Stimulated activated naive B cell treated with anti-CD40 and anti-IgM and Interleukin-4, amounts not matched to agents 10 μg/mL and 1 μg/mL and 100 μg/mL, for 72 hours (primary cell): Measurements from ENCODE around the gene VWA3B.
"Not testable (repeated sequence)": the region's sequence is repeated elsewhere in the genome, so short reads cannot be mapped to it uniquely, and the experiment has no call there.

Experiments
- ATAC-seq, 2 donors: fragments of 150-1000 bp; cut with Tn5 transposase; replicated peaks; 2 replicates each; pipeline ENCODE4 v1.10.0; 2021; ENCODE audit warnings: moderate library complexity in 1 of 2
- DNase-seq: peaks from one replicate; pipeline ENCODE4 v3.0.0; 2021
- H3K27ac Mint-ChIP-seq: one replicate; pipeline ENCODE4 v1.8.0; 2022; ENCODE audit warnings: mild to moderate bottlenecking, mixed read lengths
- H3K27me3 Mint-ChIP-seq, 2 donors: one replicate each; pipeline ENCODE4 v1.8.0; 2022; ENCODE audit warnings: mixed read lengths in 2 of 2
- H3K36me3 Mint-ChIP-seq, 2 donors: one replicate each; pipeline ENCODE4 v1.8.0; 2022; ENCODE audit warnings: mixed read lengths in 2 of 2, mild to moderate bottlenecking in 1 of 2
- H3K4me1 Mint-ChIP-seq, 2 donors: one replicate each; pipeline ENCODE4 v1.8.0; 2022; ENCODE audit warnings: mixed read lengths in 2 of 2, mild to moderate bottlenecking in 1 of 2
- H3K4me3 Mint-ChIP-seq, 2 donors: one replicate each; pipeline ENCODE4 v1.8.0; 2022; ENCODE audit warnings: mild to moderate bottlenecking in 2 of 2, mixed read lengths in 2 of 2, moderate library complexity in 1 of 2
- H3K9me3 Mint-ChIP-seq, 2 donors: one replicate each; pipeline ENCODE4 v1.8.0; 2022; ENCODE audit warnings: mixed read lengths in 2 of 2, mild to moderate bottlenecking in 1 of 2

Gene VWA3B

GRCh38 chr2:98307131-98307696 is 220.2 kb downstream of the VWA3B start:
- not testable (repeated sequence) for H3K4me1 Mint-ChIP-seq, H3K9me3 Mint-ChIP-seq, H3K27ac Mint-ChIP-seq, DNase-seq, H3K36me3 Mint-ChIP-seq, ATAC-seq, H3K4me3 Mint-ChIP-seq
- H3K27me3 Mint-ChIP-seq, result peaks cover 56 to 63% of the 10 kb centered on the region in 2 donors

GRCh38 chr2:98308068-98308467 is 221.1 kb downstream of the VWA3B start:
- ATAC-seq (no peak), DNase-seq (no peak)
- H3K27ac Mint-ChIP-seq, result no peak overlapping the region
- no peaks in the 10 kb centered on the region for H3K9me3 Mint-ChIP-seq
- H3K4me3 Mint-ChIP-seq, result no peak overlapping the region
- H3K27me3 Mint-ChIP-seq, result peaks cover 51 to 63% of the 10 kb centered on the region in 2 donors
- no peaks in the 10 kb centered on the region for H3K4me1 Mint-ChIP-seq
- H3K36me3 Mint-ChIP-seq, result no peaks in the 10 kb centered on the region

DNA sequence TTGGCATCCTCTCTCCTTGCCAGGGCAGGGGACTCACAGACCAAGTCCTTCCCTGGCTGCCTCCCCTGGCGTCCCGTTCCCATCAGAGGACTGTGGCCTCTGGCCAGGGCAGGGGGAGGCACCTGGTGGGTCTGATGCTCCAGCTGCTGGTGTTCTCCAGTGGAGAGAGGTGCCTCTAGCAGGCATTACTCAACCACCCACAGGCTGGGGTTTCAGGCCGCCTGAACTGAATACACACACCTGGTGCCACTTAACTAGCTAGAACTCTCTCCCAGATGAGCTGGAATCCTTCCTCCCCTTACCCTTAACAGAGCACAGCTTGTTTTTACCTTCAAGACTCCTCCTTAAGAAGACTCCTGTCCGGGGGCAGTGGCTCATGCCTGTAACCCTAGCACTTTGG is 221.6 kb downstream of the VWA3B start:
- Mint-ChIP-seq H3K36me3 (no peaks in the 10 kb centered on the region), H3K4me3 (no peak overlapping the region), H3K27ac (no peak overlapping the region), H3K4me1 (no peaks in the 10 kb centered on the region), H3K27me3 (peaks cover 52 to 67% of the 10 kb centered on the region in 2 donors), H3K9me3 (no peaks in the 10 kb centered on the region)
- DNase-seq (no peak), ATAC-seq (no peak)

- no peaks in the 10 kb centered on the region for H3K9me3 Mint-ChIP-seq
- H3K27me3 Mint-ChIP-seq, result peaks cover 57 to 75% of the 10 kb centered on the region in 2 donors
Observed at GRCh38 chr2:98309580-98309979, 222.6 kb downstream of the VWA3B start.

GRCh38 chr2:98310010-98310409 is 223.0 kb downstream of the VWA3B start:
- DNase-seq (no peak), ATAC-seq (no peak)
- Mint-ChIP-seq H3K4me3 (no peak overlapping the region), H3K27ac (no peak overlapping the region), H3K4me1 (no peaks in the 10 kb centered on the region), H3K27me3 (peaks cover 53 to 70% of the 10 kb centered on the region in 2 donors), H3K9me3 (no peaks in the 10 kb centered on the region), H3K36me3 (no peaks in the 10 kb centered on the region)

More at GRCh38 chr2:98309580-98309979, 222.6 kb downstream of the VWA3B start:
- no peak overlapping the region for H3K27ac Mint-ChIP-seq
- no peaks in the 10 kb centered on the region for H3K4me1 Mint-ChIP-seq
- H3K36me3 Mint-ChIP-seq, result no peaks in the 10 kb centered on the region
- no peak overlapping the region for H3K4me3 Mint-ChIP-seq
- DNase-seq (no peak), ATAC-seq (no peak)

DNA sequence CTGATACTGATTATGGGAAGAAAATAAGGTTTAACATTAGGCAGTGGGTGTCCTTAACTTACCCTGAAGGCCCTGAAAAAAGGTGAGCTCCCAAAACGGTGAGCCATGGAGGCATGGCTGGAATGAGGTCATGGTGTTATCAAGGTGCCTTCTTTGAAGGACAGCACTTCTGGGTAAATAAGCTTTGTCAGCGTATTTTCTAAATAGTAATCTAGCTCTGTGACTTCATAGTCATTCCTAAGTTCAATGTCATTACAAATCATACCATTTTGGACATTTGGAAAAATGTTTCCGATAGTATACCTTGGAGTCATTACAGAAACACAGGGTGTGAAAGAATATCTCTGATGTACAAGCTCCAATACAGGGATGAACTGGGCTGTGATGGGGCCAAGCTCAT is 224.1 kb downstream of the VWA3B start:
- no peak for DNase-seq
- Mint-ChIP-seq H3K27ac (no peak overlapping the region), H3K9me3 (no peaks in the 10 kb centered on the region), H3K4me3 (no peak overlapping the region), H3K4me1 (no peaks in the 10 kb centered on the region), H3K36me3 (no peaks in the 10 kb centered on the region), H3K27me3 (peaks cover 43 to 69% of the 10 kb centered on the region in 2 donors)
- no peak for ATAC-seq

GRCh38 chr2:98311771-98312545 is 225.0 kb downstream of the VWA3B start:
- Mint-ChIP-seq H3K27me3 (peaks cover 43 to 77% of the 10 kb centered on the region in 2 donors), H3K36me3 (no peaks in the 10 kb centered on the region), H3K4me1 (no peaks in the 10 kb centered on the region), H3K27ac (no peak overlapping the region), H3K9me3 (no peaks in the 10 kb centered on the region), H3K4me3 (no peak overlapping the region)
- DNase-seq (no peak), ATAC-seq (no peak)

GRCh38 chr2:98313492-98314250 is 226.7 kb downstream of the VWA3B start:
- peaks cover 40 to 77% of the 10 kb centered on the region in 2 donors for H3K27me3 Mint-ChIP-seq
- H3K27ac Mint-ChIP-seq, result no peak overlapping the region
- H3K9me3 Mint-ChIP-seq, result peaks cover 3% of the 10 kb centered on the region in 2 donors
- H3K36me3 Mint-ChIP-seq, result no peaks in the 10 kb centered on the region
- H3K4me1 Mint-ChIP-seq, result no peaks in the 10 kb centered on the region
- DNase-seq (no peak), ATAC-seq (no peak)
- no peak overlapping the region for H3K4me3 Mint-ChIP-seq

DNA sequence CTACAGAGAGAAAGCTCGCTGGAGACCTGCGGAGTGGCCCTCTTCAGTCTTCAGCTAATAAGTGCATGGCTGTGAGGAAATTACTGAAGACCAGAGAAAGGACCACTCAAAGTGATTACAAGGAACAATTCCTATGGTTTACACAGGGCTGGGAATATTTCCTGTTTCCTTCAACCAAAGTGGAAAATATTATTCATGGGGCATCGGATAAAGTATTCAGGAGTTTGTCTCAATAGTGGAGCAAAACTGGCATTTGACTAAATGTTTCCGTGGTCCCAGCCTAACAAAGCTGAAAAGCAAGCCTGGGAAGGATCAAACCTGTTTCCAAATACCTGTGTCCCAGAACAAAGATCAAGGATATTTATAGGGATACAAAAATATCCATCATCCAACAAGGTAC is 227.3 kb downstream of the VWA3B start:
- Mint-ChIP-seq H3K9me3 (peaks cover 3% of the 10 kb centered on the region in 2 donors), H3K4me1 (no peaks in the 10 kb centered on the region), H3K4me3 (no peak overlapping the region), H3K27me3 (peaks cover 37 to 71% of the 10 kb centered on the region in 2 donors), H3K36me3 (no peaks in the 10 kb centered on the region), H3K27ac (no peak overlapping the region)
- DNase-seq (no peak), ATAC-seq (no peak)

DNA sequence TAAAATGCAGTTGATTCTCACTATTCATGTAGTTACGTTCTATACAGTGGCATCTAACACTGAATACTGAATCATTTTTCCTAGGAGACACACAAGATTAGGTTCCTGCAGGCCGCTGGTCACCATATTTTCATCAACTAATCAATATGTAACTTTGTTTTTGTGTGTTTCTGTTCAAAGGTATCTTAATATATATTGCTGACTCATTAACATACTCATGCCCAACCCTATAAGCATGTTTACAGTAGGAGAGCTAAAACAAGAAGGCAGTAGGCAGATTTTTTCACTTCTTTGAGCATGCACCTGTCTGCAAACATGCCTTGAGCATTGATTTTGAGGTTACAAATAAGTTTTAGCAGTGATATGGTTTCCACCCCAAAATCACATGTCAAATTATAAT is 229.0 kb downstream of the VWA3B start:
- Mint-ChIP-seq H3K27me3 (peaks cover 23 to 54% of the 10 kb centered on the region in 2 donors), H3K27ac (no peak overlapping the region), H3K4me1 (no peaks in the 10 kb centered on the region)

GRCh38 chr2:98317214-98317613 is 230.2 kb downstream of the VWA3B start:
- Mint-ChIP-seq H3K9me3 (peaks cover 18 to 21% of the 10 kb centered on the region in 2 donors), H3K4me3 (no peak overlapping the region), H3K27ac (no peak overlapping the region), H3K36me3 (peaks cover 12% of the 10 kb centered on the region in 2 donors), H3K27me3 (peaks cover 26 to 53% of the 10 kb centered on the region in 2 donors), H3K4me1 (no peaks in the 10 kb centered on the region)
- ATAC-seq, result no peak
- DNase-seq, result no peak

More for the DNA sequence above, 229.0 kb downstream of the VWA3B start:
- Mint-ChIP-seq H3K4me3 (no peak overlapping the region), H3K36me3 (peaks cover 7% of the 10 kb centered on the region in 2 donors), H3K9me3 (peaks cover 12 to 13% of the 10 kb centered on the region in 2 donors)
- no peak for DNase-seq
- ATAC-seq, result no peak

DNA sequence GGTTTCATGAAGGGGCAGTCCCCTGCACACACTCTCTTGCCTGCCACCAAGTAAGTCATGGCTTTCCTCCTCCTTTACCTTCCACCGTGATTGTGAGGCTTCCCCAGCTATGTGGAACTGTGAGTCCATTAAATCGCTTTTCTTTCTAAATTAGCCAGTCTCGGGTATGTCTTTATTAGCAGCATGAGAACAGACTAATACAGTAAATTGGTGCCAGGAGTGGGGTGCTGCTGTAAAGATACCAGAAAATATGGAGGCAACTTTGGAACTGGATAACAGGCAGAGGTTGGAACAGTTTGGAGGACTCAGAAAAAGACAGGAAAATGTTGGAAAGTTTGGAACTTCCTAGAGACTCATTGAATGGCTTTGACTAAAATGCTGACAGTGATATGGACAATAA is 233.2 kb downstream of the VWA3B start:
- not testable (repeated sequence) for H3K4me3 Mint-ChIP-seq, ATAC-seq, H3K27ac Mint-ChIP-seq, DNase-seq, H3K4me1 Mint-ChIP-seq
- H3K36me3 Mint-ChIP-seq, result peaks cover 12% of the 10 kb centered on the region in 2 donors
- peaks cover 20 to 50% of the 10 kb centered on the region in 2 donors for H3K27me3 Mint-ChIP-seq
- peaks cover 27 to 28% of the 10 kb centered on the region in 2 donors for H3K9me3 Mint-ChIP-seq

- no peak for ATAC-seq
Observed at GRCh38 chr2:98324181-98324580, 237.2 kb downstream of the VWA3B start.

GRCh38 chr2:98327776-98328175 is 240.8 kb downstream of the VWA3B start:
- no peak overlapping the region for H3K27ac Mint-ChIP-seq
- peaks cover 13 to 50% of the 10 kb centered on the region in 2 donors for H3K27me3 Mint-ChIP-seq
- no peak for ATAC-seq
- no peak overlapping the region for H3K4me3 Mint-ChIP-seq
- no peak for DNase-seq
- H3K4me1 Mint-ChIP-seq, result no peaks in the 10 kb centered on the region
- H3K36me3 Mint-ChIP-seq, result peaks cover 0 to 3% of the 10 kb centered on the region in 2 donors
- peaks cover 12% of the 10 kb centered on the region in 2 donors for H3K9me3 Mint-ChIP-seq

More at GRCh38 chr2:98324181-98324580, 237.2 kb downstream of the VWA3B start:
- Mint-ChIP-seq H3K27me3 (peaks cover 16 to 40% of the 10 kb centered on the region in 2 donors), H3K4me1 (no peaks in the 10 kb centered on the region), H3K27ac (no peak overlapping the region), H3K9me3 (peaks cover 30% of the 10 kb centered on the region in 2 donors), H3K36me3 (peaks cover 12 to 16% of the 10 kb centered on the region in 2 donors), H3K4me3 (no peak overlapping the region)
- no peak for DNase-seq
